GM18499 (cell line): ENCODE measurements around the gene SLF1.
"Not testable (repeated sequence)": the region's sequence is repeated elsewhere in the genome, so short reads cannot be mapped to it uniquely, and the experiment has no call there.

Experiments
- ATAC-seq: cut with Tn5 transposase; IDR thresholded peaks from one replicate; pipeline ENCODE4 v1.9.1; 2021; ENCODE audit warnings: moderate number of reproducible peaks; ENCODE audit not compliant: insufficient read depth, unreplicated experiment

SLF1 gene

GRCh38 chr5:94618493-94619328 lies at the start of gene SLF1, which contains the start of gene KIAA0825:
Gene SLF1, plus strand, starts transcription at chr5:94618669. Its CDS starts 10,142 bp downstream, at chr5:94628811.
Gene KIAA0825, minus strand, starts transcription at chr5:94618604. Its CDS starts 81,478 bp downstream, at chr5:94537126.
- peak; percentile 89 for ATAC-seq

- no peak for ATAC-seq
Observed at GRCh38 chr5:94571415-94571814, 47.1 kb upstream of the SLF1 start.

- not testable (repeated sequence) for ATAC-seq
Observed at GRCh38 chr5:94573349-94573748, 45.1 kb upstream of the SLF1 start.

- no peak for ATAC-seq
Observed at GRCh38 chr5:94575196-94575595, 43.3 kb upstream of the SLF1 start.

GRCh38 chr5:94577466-94578245 lies 40.8 kb upstream of the SLF1 start:
- ATAC-seq = peak; percentile 87

GRCh38 chr5:94595281-94595840 lies 23.1 kb upstream of the SLF1 start:
- ATAC-seq = no peak

- no peak for ATAC-seq
Observed at GRCh38 chr5:94613583-94613982, 4.9 kb upstream of the SLF1 start.

- no peak for ATAC-seq
Observed at GRCh38 chr5:94614156-94614805, 4.2 kb upstream of the SLF1 start.

- ATAC-seq = no peak
Observed at GRCh38 chr5:94615862-94616261, 2.6 kb upstream of the SLF1 start.

- peak; percentile 18 for ATAC-seq
Observed at GRCh38 chr5:94618029-94618492, 408 bp upstream of the SLF1 start.

- ATAC-seq = no peak
Observed at GRCh38 chr5:94620256-94620655, 1.8 kb downstream of the SLF1 start.

- ATAC-seq = no peak
Observed at GRCh38 chr5:94621763-94622162, 3.3 kb downstream of the SLF1 start.

GRCh38 chr5:94623011-94623410 lies 4.5 kb downstream of the SLF1 start:
- ATAC-seq = no peak

GRCh38 chr5:94623877-94624276 lies 5.4 kb downstream of the SLF1 start:
- no peak for ATAC-seq

- ATAC-seq = no peak
Observed at GRCh38 chr5:94627191-94627590, 8.7 kb downstream of the SLF1 start.

- peak; percentile 98 for ATAC-seq
Observed at GRCh38 chr5:94632024-94632423, 13.6 kb downstream of the SLF1 start.

GRCh38 chr5:94640176-94640575 lies 21.7 kb downstream of the SLF1 start:
- no peak for ATAC-seq

GRCh38 chr5:94645053-94645452 lies 26.6 kb downstream of the SLF1 start:
- no peak for ATAC-seq

GRCh38 chr5:94646758-94647157 lies 28.3 kb downstream of the SLF1 start:
- no peak for ATAC-seq

- ATAC-seq = no peak
Observed at GRCh38 chr5:94649874-94650273, 31.4 kb downstream of the SLF1 start.
